HG02943 (cell line): ENCODE measurements around the gene CCM2.
"Not testable (repeated sequence)": the region's sequence is repeated elsewhere in the genome, so short reads cannot be mapped to it uniquely, and the experiment has no call there.

ENCODE experiments used
- ATAC-seq: cut with Tn5 transposase; IDR thresholded peaks from one replicate; pipeline ENCODE4 v1.9.1; 2021; ENCODE audit warnings: mild to moderate bottlenecking, low read depth, moderate library complexity; ENCODE audit not compliant: unreplicated experiment

The CCM2 gene

GRCh38 chr7:45028138-45028919, 28.3 kb downstream of the CCM2 start:
- ATAC-seq, result no peak

GRCh38 chr7:45028920-45029344, 28.9 kb downstream of the CCM2 start:
- no peak for ATAC-seq

- no peak for ATAC-seq
Observed at GRCh38 chr7:45031829-45032228, 31.8 kb downstream of the CCM2 start.

GRCh38 chr7:45032421-45032820, 32.4 kb downstream of the CCM2 start:
- ATAC-seq, result no peak

GRCh38 chr7:45033261-45033930, 33.4 kb downstream of the CCM2 start:
- ATAC-seq, result no peak

- no peak for ATAC-seq
Observed at GRCh38 chr7:45033931-45034290, 33.9 kb downstream of the CCM2 start.

- ATAC-seq, result not testable (repeated sequence)
Observed at GRCh38 chr7:45034710-45035109, 34.7 kb downstream of the CCM2 start.

GRCh38 chr7:45035371-45035770, 35.4 kb downstream of the CCM2 start:
- ATAC-seq, result no peak

- ATAC-seq, result no peak
Observed at GRCh38 chr7:45035893-45036292, 35.9 kb downstream of the CCM2 start.

- no peak for ATAC-seq
Observed at GRCh38 chr7:45036317-45036716, 36.3 kb downstream of the CCM2 start.

GRCh38 chr7:45036796-45037195, 36.8 kb downstream of the CCM2 start:
- ATAC-seq, result no peak

- ATAC-seq, result no peak
Observed at GRCh38 chr7:45037876-45038275, 37.9 kb downstream of the CCM2 start.

- no peak for ATAC-seq
Observed at GRCh38 chr7:45039106-45039505, 39.1 kb downstream of the CCM2 start.

GRCh38 chr7:45044338-45044737, 44.3 kb downstream of the CCM2 start:
- no peak for ATAC-seq

- no peak for ATAC-seq
Observed at GRCh38 chr7:45048748-45049147, 48.7 kb downstream of the CCM2 start.

GRCh38 chr7:45050198-45050597, 50.2 kb downstream of the CCM2 start:
- ATAC-seq, result no peak

GRCh38 chr7:45052011-45052410, 52.0 kb downstream of the CCM2 start:
- ATAC-seq, result no peak

GRCh38 chr7:45053401-45053800, 53.4 kb downstream of the CCM2 start:
- no peak for ATAC-seq

GRCh38 chr7:45053941-45054340, 53.9 kb downstream of the CCM2 start:
- ATAC-seq, result no peak

- ATAC-seq, result no peak
Observed at GRCh38 chr7:45054442-45054841, 54.4 kb downstream of the CCM2 start.

- ATAC-seq, result no peak
Observed at GRCh38 chr7:45055016-45055415, 55.0 kb downstream of the CCM2 start.

- ATAC-seq, result no peak
Observed at GRCh38 chr7:45055594-45056219, 55.7 kb downstream of the CCM2 start.
